Calu3 (cell line): ENCODE results near the gene SLC35F5. TPM values are rescaled to one million over a fixed set of nuclear protein-coding genes. Genes with fewer than 3 reads are reported as not detected.

ENCODE experiments used
- Bru-seq: library from RNA; stranded (reverse); fragments of 400-500 nt; gene quantifications from one replicate; lab custom pipeline; 2021; lab: Mats Ljungman, UMichigan
- BruChase-seq, 2 experiments: library from RNA; stranded (reverse); fragments of 400-500 nt; gene quantifications; one replicate each; lab custom pipeline; 2021; lab: Mats Ljungman, UMichigan
- BruUV-seq: library from RNA; stranded (reverse); fragments of 400-500 nt; replicated peaks from 2 replicates; lab custom pipeline; 2021; lab: Mats Ljungman, UMichigan
- CTCF ChIA-PET: fragments of 300-600 bp; sonication (Branson Sonifier 250); formaldehyde crosslinking; loops from one replicate; lab custom pipeline; 2022; ENCODE audit warnings: antibody characterized with exemption; lab: Charles Lee
- DNase-seq: peaks from one replicate; pipeline ENCODE4 v3.0.0; 2022
- H3K27ac Mint-ChIP-seq: one replicate; pipeline ENCODE4 v1.8.0; 2022; ENCODE audit warnings: mixed read lengths; ENCODE audit not compliant: unreplicated experiment
- H3K27me3 Mint-ChIP-seq: one replicate; pipeline ENCODE4 v1.8.0; 2022; ENCODE audit warnings: mixed read lengths; ENCODE audit not compliant: unreplicated experiment
- H3K36me3 Mint-ChIP-seq: one replicate; pipeline ENCODE4 v1.8.0; 2022; ENCODE audit warnings: mild to moderate bottlenecking, moderate library complexity, mixed read lengths; ENCODE audit not compliant: insufficient read depth, unreplicated experiment
- H3K4me1 Mint-ChIP-seq: one replicate; pipeline ENCODE4 v1.8.0; 2022; ENCODE audit warnings: mild to moderate bottlenecking, low read depth, mixed read lengths; ENCODE audit not compliant: unreplicated experiment
- H3K4me3 Mint-ChIP-seq: one replicate; pipeline ENCODE4 v1.8.0; 2022; ENCODE audit warnings: mild to moderate bottlenecking, low read depth, moderate library complexity, mixed read lengths; ENCODE audit not compliant: unreplicated experiment
- H3K9me3 Mint-ChIP-seq: one replicate; pipeline ENCODE4 v1.8.0; 2022; ENCODE audit warnings: low read depth, mixed read lengths; ENCODE audit not compliant: unreplicated experiment
- intact Hi-C: fragments of 100-400 bp; cut with micrococcal nuclease; formaldehyde crosslinking; loops from one replicate; pipeline ENCODE4 v1.10.0; 2022; ENCODE audit not compliant: unreplicated experiment
- long read RNA-seq: library from polyadenylated mRNA; stranded (forward); transcript quantifications from one replicate; pipeline ENCODE4 v2.0.0, GENCODE V29; 2022
- total RNA-seq: library from RNA; stranded (reverse); gene quantifications from 2 replicates; pipeline ENCODE4 v1.2.3, GENCODE V29; 2022
- TF ChIP-seq, protein P1 (sequence below): fragments of 200-600 bp; IDR thresholded peaks from one replicate; pipeline ENCODE4 v1.8.0; 2022; ENCODE audit warnings: antibody characterized with exemption; ENCODE audit not compliant: unreplicated experiment

SLC35F5 gene, protein sequence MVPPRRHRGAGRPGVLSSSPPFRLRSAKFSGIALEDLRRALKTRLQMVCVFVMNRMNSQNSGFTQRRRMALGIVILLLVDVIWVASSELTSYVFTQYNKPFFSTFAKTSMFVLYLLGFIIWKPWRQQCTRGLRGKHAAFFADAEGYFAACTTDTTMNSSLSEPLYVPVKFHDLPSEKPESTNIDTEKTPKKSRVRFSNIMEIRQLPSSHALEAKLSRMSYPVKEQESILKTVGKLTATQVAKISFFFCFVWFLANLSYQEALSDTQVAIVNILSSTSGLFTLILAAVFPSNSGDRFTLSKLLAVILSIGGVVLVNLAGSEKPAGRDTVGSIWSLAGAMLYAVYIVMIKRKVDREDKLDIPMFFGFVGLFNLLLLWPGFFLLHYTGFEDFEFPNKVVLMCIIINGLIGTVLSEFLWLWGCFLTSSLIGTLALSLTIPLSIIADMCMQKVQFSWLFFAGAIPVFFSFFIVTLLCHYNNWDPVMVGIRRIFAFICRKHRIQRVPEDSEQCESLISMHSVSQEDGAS
- total RNA-seq (95.1 and 101 TPM in 2 replicates), Bru-seq, nascent RNA (percentile 95 among the genes with signal in this experiment), BruChase-seq, experiment 1, labeled RNA remaining after a 6-hour chase (percentile 93 among the genes with signal in this experiment), BruChase-seq, experiment 2, labeled RNA remaining after a 2-hour chase (percentile 96 among the genes with signal in this experiment)
- long read RNA-seq, full-length matches to known transcripts = 44 of 75 reads
- long read RNA-seq, partial matches to known transcripts = 15 of 75 reads
- long read RNA-seq, other reads (novel, unspliced or antisense) = 16 of 75 reads

DNA sequence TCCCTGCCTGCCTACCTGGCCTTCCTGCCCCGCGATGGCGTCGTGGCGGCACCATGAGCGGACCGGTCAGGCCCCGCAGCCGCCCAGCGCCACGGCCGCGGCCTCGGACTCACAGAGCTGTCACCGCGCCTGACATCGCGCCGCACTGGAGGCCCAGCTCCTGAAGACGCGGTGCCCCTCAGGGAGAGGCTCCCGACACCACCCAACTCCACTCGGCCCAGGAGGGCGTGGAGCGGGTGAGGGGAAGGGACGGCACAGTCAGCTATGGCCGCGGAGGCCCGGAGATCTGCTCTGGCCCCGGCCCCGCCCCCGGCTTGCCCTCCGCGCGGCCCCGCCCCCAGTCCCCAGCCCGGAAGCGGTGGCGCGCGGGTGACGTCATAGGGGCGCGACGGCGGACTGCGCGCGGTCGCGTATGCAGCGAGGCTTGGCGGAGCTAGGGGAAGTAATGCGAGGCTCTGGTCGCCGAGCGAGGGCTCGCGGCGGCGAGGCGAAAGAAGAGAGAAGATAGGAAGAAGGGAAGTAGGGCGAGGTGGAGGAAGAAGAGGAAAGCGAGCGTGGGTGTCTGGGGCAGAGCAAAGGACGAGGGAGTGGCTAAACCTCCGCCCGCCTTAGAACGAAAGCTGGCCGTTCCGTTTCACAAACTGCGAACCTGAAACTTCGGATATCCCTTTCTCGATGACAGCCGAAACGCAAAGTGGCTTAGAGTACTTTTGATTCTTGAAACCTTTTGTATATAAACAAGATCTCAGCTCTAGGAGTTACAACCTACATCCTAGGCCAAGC, at the start of gene SLC35F5:
SLC35F5 (minus strand) TSS at position 288 of the 783 bp plus-strand sequence; CDS start at position 55, 233 bp downstream.
- CTCF ChIA-PET = interaction anchor here (0.6 to 1.5 kb wide), 3 partner anchors 49 to 221 kb away, joined by 3 to 5 read pairs (median 4); no protein-coding TSS in a partner anchor

DNA sequence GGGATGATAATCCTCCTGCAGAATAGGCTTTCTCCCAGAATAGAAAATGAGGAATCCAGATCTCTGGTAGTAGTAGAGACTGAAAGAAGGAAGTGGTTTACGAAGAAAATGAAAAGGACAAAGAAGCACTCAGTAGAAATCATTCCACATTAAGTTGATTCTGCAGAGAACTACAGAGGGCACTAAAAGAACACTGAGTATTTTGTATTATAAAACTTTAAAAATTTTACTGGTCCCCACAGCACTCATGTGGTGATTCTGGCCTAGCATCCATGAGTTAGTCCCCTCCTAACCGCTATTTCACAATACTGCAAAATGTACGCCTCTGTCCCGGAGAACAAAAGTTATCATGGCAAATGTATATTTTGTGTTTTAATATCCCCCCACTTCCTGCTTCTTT, 42.9 kb upstream of the SLC35F5 start:
- TF ChIP-seq, protein P1, sequence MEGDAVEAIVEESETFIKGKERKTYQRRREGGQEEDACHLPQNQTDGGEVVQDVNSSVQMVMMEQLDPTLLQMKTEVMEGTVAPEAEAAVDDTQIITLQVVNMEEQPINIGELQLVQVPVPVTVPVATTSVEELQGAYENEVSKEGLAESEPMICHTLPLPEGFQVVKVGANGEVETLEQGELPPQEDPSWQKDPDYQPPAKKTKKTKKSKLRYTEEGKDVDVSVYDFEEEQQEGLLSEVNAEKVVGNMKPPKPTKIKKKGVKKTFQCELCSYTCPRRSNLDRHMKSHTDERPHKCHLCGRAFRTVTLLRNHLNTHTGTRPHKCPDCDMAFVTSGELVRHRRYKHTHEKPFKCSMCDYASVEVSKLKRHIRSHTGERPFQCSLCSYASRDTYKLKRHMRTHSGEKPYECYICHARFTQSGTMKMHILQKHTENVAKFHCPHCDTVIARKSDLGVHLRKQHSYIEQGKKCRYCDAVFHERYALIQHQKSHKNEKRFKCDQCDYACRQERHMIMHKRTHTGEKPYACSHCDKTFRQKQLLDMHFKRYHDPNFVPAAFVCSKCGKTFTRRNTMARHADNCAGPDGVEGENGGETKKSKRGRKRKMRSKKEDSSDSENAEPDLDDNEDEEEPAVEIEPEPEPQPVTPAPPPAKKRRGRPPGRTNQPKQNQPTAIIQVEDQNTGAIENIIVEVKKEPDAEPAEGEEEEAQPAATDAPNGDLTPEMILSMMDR = no peak

More for the DNA sequence above, at the start of gene SLC35F5:
- TF ChIP-seq, protein P1 = no peak
- H3K27me3 Mint-ChIP-seq = no peaks in the 10 kb centered on the region
- DNase-seq = peak; percentile 97
- no peaks in the 10 kb centered on the region for H3K9me3 Mint-ChIP-seq
- H3K4me3 Mint-ChIP-seq = peak within 1 kb of the TSS; percentile 79
- H3K36me3 Mint-ChIP-seq = peaks cover 36% of the 10 kb centered on the region
- H3K27ac Mint-ChIP-seq = peak within 1 kb of the TSS; percentile 91
- intact Hi-C loops = loop anchor here (2.0 to 10.0 kb wide), 4 partner anchors 36 to 798 kb away; no protein-coding TSS in a partner anchor
- H3K4me1 Mint-ChIP-seq = peaks cover 8% of the 10 kb centered on the region
- BruUV-seq = no TSS peak

GRCh38 chr2:113797237-113797636, 40.8 kb upstream of the SLC35F5 start:
- H3K9me3 Mint-ChIP-seq = no peaks in the 10 kb centered on the region
- TF ChIP-seq, protein P1 = no peak
- no peak for DNase-seq
- H3K36me3 Mint-ChIP-seq = no peaks in the 10 kb centered on the region
- H3K27ac Mint-ChIP-seq = no peak overlapping the region
- H3K4me1 Mint-ChIP-seq = peaks cover 48% of the 10 kb centered on the region
- no peak overlapping the region for H3K4me3 Mint-ChIP-seq
- intact Hi-C loops = loop anchor here (5.0 kb wide), 1 partner anchor 95 kb away; the partner anchor contains the start of gene ACTR3
- no peaks in the 10 kb centered on the region for H3K27me3 Mint-ChIP-seq
- CTCF ChIA-PET = no interaction called here
- BruUV-seq = no TSS peak

More for the DNA sequence above, 42.9 kb upstream of the SLC35F5 start:
- Mint-ChIP-seq H3K4me3 (no peak overlapping the region), H3K9me3 (no peaks in the 10 kb centered on the region), H3K27me3 (no peaks in the 10 kb centered on the region), H3K27ac (no peak overlapping the region), H3K36me3 (no peaks in the 10 kb centered on the region), H3K4me1 (peaks cover 36% of the 10 kb centered on the region)
- no TSS peak for BruUV-seq
- CTCF ChIA-PET = no interaction called here
- intact Hi-C loops = loop anchor here (5.0 kb wide), 1 partner anchor 93 kb away; the partner anchor contains the start of gene ACTR3
- DNase-seq = no peak
